HG03103 (cell line): ENCODE data around the gene CEP104.

Experiments
- ATAC-seq: cut with Tn5 transposase; IDR thresholded peaks from one replicate; pipeline ENCODE4 v1.9.1; 2021; ENCODE audit warnings: low read depth; ENCODE audit not compliant: unreplicated experiment

Gene CEP104

GRCh38 chr1:3768811-3769390, 88.1 kb downstream of the CEP104 start:
- no peak for ATAC-seq

- no peak for ATAC-seq
These were observed 89.6 kb downstream of the CEP104 start for GRCh38 chr1:3767328-3767925.

GRCh38 chr1:3763351-3764125, 93.5 kb downstream of the CEP104 start:
- no peak for ATAC-seq

GRCh38 chr1:3762873-3763228, 94.2 kb downstream of the CEP104 start:
- no peak for ATAC-seq

DNA sequence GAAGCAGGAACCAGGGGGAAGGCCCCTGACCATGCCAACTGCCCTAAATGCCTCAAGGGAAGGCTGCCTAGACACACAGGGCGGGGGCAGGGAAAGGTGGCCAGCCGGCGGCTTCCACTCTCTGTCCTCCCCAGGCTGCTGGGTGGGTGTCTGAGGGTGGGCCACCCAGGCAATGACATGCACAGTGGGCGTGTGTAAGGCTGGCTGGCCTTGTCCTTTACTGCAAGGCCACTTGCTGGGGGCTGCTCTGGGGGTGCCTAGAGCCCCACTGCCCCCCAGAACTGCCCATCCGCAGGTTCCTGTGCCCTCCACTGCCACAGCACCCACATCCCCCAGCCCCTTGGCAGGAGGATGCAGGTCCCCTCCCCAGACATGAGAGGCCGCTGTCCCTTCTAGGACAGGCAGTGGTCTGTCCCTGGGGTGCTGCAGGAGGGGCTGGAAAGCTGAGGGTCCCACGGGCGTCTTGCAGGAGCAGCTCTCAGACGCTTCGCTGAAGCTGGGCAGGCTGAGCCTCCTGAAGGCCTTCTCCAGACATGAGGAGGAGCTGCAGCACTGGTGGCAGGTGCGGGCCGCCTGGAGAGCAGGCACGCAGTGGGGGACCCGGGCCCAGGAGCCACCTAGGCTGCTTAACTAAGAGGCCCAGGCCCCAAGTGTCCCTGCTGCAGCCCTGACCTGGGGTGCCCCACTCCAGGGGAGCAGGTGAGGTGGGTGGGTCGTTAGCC, 94.7 kb downstream of the CEP104 start:
- no peak for ATAC-seq
